GM18873 (cell line): ENCODE measurements around the gene PHLDB3.
"Not testable (repeated sequence)": the region's sequence is repeated elsewhere in the genome, so short reads cannot be mapped to it uniquely, and the experiment has no call there.

Experiments
- ATAC-seq: cut with Tn5 transposase; IDR thresholded peaks from one replicate; pipeline ENCODE4 v1.9.1; 2021; ENCODE audit warnings: mild to moderate bottlenecking, moderate library complexity, moderate number of reproducible peaks; ENCODE audit not compliant: unreplicated experiment, low FRiP score

PHLDB3 gene

DNA sequence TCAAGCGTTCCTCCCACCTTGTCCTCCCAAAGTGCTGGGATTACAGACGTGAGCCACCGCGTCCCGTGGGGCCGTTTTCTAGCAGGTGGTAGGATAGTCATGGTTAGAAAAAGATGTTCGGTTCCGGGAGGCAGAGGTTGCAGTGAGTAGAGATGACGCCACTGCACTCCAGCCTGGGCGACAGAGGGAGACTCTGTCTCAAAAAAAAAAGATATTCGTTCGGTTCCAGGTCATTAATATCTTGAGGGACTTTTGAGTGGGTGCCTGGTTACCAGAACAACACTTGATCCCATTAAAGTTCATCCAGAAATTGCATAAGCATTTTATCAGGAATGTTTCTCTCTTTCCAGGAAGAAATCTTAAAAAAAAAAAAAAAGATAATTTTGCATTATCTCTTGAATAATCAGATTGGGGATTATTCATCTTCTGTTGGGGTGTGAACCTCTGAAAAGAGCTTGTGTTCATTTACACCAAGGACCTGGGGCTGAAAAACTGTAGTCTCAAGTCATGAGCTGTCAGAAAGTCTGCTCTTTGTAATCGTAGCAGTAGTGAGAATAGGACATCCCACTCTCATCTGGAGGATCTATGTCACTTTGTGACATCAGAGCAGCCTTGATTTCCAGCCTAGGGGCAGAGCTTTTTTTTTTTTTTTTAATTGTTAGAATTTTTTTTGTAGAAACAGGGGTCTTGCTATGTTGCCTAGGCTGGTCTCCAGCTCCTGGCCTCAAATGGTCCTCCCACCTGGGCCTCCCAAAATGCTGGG is 23.5 kb upstream of the PHLDB3 start:
- no peak for ATAC-seq

GRCh38 chr19:43526884-43527859 is 22.6 kb upstream of the PHLDB3 start, which contains the start of gene ETHE1:
TSS of gene ETHE1 (minus strand) at chr19:43527201. CDS start at chr19:43527177, 24 bp downstream.
- peak; percentile 42 for ATAC-seq

DNA sequence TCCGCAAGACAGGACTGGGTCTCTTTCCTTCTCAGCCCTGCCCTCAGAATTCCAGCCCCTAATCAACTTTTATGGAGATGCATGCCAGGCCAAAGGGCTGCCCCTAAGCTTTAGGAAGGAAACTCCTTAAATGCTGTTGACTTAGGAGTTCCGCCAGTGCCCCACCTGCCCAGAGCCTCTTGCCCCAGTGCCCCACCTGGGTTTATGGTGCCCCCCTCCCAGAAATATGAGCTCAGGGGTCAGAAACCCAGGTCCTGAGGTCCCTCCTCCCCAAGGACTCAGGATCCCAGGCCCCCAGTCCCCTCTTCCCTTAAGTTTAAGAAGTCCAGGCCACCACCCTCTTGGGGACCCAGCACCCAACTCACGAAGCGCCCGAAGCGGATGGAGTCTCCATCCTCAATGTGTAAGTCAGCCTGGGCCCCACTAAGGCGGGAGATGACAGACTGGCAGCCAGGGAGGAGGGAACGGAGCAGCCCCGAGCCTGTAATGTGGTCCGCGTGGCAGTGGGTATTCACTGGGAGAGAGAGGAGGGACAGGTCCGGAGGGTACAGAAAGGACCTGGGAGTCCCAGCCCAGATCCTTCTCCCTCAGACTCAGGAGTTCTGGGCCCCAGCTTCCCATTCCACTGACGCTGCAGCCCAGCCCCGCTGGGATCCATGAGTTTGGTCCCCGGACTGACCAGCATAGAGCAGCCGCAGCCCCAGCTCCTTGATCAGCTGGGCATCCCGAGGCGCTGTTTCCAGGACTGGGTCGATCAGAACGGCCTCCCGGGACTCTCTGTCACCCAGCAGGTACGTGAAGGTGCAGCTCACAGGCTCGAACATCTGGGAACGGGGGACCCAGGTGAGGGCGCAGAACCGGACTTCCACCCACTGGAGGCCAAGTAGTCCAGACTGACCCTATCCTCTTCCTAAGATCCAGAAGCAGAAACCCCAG is 21.6 kb upstream of the PHLDB3 start:
- no peak for ATAC-seq

DNA sequence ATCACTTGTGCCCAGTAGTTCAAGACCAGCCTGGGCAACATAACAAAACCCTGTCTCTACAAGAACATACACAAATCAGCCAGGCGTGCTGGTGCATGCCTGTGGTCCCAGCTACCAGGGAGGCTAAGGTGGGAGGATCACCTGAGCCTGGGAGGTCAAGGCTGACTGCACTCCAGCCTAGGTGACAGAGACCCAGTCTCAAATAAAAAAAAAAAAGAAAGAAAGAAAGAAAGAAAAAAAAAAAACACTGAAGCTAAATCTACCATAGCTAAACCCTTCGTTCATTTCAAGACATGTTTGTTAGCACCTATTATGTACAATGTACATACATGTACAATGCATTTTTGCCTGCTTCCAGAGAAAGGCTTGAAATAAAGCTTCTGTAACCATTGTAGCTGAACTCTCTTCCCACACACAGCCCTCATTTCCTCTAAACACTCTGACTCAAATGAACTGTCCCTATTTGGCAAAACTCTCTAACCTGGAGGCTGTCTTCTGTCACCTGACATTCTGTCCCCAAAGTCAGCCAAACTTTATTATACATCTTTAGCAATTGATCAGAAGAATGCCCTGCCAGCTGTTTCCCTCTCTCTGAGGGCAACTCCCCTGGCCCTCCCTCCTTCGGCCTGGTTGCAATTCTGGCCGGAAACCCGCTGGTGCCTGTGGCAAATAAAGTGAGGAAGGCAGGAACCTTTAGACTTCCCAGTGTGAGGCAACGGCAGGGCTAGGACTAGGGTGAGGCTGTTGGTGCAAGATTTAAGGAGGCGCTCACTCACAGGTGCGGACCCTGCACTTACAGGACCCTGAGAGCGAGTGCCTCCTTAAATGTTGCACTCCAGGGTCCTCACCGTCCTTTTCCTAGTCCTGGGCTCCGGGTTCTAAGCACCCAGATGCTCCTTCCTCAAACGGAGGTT is 20.6 kb upstream of the PHLDB3 start:
- ATAC-seq: no peak

DNA sequence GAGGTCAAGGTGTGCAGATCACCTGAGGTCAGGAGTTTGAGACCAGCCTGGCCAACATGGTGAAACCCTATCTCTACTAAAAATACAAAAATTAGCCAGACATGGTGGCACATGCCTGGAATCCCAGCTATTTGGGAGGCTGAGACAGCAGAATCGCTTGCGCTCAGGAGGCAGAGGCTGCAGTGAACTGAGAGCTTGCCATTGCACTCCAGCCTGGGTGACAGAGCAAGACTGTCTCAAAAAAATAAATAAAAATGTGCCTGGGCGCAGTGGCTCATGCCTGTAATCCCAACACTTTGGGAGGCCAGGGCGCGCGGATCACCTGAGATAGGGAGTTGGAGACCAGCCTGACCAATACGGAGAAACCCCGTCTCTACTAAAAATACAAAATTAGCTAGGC is 19.1 kb upstream of the PHLDB3 start:
- not testable (repeated sequence) for ATAC-seq

DNA sequence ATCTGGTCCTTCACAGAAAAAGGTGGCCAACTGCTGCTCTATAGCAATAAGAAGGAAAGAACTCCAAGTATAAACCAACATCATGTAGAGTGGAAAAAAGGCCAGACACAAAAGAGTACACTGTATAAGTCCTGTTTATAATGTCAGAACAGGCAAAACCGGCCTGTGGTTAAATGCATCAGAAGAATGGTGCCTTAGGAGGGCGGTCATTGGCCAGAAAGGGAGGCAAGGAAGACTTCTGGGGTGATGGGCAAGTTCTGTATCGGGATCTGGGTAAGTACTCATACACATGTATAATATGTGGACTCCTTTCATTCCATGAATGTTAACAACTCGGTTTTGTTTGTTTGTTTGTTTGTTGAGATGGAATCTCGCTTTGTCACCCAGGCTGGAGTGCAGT is 18.4 kb upstream of the PHLDB3 start:
- no peak for ATAC-seq

GRCh38 chr19:43519436-43520088 is 15.0 kb upstream of the PHLDB3 start:
- no peak for ATAC-seq

GRCh38 chr19:43518051-43518450 is 13.5 kb upstream of the PHLDB3 start:
- ATAC-seq: no peak

GRCh38 chr19:43512399-43512798 is 7.9 kb upstream of the PHLDB3 start:
- ATAC-seq: not testable (repeated sequence)

GRCh38 chr19:43511324-43511723 is 6.8 kb upstream of the PHLDB3 start:
- ATAC-seq: no peak

DNA sequence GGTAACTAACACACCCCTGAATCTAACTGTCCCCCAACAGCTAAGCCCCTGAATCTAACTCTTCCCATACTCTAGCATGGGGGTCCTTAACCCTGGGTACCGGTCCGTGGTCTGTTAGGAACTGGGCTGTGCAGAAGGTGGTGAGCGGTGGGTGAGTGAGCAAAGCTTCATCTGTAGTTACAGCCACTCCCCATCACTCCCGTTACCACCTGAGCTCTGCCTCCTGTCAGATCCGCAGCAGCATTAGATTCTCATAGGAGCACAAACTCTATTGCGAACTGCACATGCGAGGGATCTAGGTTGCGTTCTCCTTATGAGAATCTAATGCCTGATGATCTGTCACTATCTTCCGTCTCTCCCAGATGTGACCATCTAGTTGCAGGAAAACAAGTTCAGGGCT is 6.2 kb upstream of the PHLDB3 start:
- no peak for ATAC-seq

GRCh38 chr19:43507880-43508279 is 3.3 kb upstream of the PHLDB3 start:
- ATAC-seq: no peak

GRCh38 chr19:43506629-43507028 is 2.1 kb upstream of the PHLDB3 start:
- ATAC-seq: no peak

DNA sequence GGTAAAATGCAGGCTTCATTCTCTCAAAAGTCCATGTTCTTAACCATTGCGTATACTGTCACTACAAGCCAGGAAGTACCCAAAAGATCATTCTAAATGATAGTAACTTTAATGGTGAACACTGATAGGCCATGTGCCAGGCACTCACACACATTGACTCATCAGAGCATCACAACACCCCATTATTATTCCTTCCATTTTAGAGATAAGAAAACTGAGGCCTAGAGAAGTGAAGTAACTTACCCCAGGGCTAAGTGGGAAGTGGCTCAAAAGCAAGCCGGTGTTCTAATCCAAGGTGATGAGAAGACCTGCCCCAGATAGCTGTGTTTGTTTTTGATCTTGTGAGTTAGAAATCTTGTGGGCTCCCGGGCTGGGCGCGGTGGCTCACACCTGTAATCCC is 1.4 kb upstream of the PHLDB3 start:
- no peak for ATAC-seq

GRCh38 chr19:43505186-43505456 is 575 bp upstream of the PHLDB3 start:
- ATAC-seq: no peak

- peak; percentile 63 for ATAC-seq
Measured at GRCh38 chr19:43503501-43504425, 783 bp downstream of the PHLDB3 start.

DNA sequence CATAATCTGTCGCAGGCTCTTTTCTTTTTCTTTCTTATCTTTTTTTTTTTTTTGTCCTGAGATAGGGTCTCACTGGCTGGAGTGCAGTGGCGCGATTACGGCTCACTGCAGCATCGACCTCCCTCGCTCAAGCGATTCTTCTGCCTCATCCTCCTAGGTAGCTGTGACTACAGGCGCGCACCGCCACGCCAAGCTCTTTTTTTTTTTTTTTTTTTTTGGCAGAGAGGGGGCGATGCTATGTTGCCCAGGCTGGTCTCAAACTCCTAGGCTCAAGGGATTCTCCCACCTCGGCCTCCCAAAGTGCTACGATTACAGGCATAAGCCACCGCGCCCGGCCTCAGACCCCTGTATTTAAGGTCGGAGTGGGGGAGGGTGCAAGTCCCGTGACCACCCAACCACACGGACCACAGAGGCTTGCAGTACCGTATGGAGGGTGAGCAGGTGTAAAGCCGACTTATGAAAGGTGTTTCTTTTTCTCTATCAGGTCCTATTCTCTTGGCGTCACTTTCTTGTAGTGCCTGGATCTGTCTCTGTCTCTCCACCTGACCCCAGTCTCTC is 2.0 kb downstream of the PHLDB3 start:
- no peak for ATAC-seq
